Measurements from ENCODE around the gene TMC8. TPM values are rescaled to one million over a fixed set of nuclear protein-coding genes. Genes with fewer than 3 reads are reported as not detected.
A peak's percentile ranks its signal among the peaks of the same experiment; 100 is the strongest.

The TMC8 gene
- polyA plus RNA-seq, 3 donors, result 13.3 to 151 (median 15.1) TPM

GRCh38 chr17:78168242-78168902 is 37.8 kb downstream of the TMC8 start, which contains the start of gene SYNGR2:
SYNGR2 (plus strand) TSS chr17:78168581; CDS start chr17:78168617, 36 bp downstream.
- WGBS (ENCODE audit: insufficient coverage), result under 1% methylated on average over 84 of the region's 84 CpGs
- DNase-seq, result peak; percentile 73 to 78 (median 76)
- H3K27me3 ChIP-seq (ENCODE audit: control insufficient read depth in 2 of 2, insufficient read depth in 2 of 2, low read length in 2 of 2), result no peaks in the 10 kb centered on the region
- Mint-ChIP-seq H3K9me3 (no peaks in the 10 kb centered on the region), H3K4me1 (peaks cover 50% of the 10 kb centered on the region), H3K27ac (peak within 1 kb of the TSS in 5 of 7 donors; percentile 11 to 82 (median 57)), H3K27me3 (ENCODE audit: low read depth in 3 of 3) (peaks cover 0 to 4% (median 1%) of the 10 kb centered on the region in 3 donors), H3K36me3 (peaks cover 22 to 31% of the 10 kb centered on the region in 2 donors), H3K4me3 (peak within 1 kb of the TSS; percentile 84 to 88)
- peaks cover 39% of the 10 kb centered on the region for H3K79me2 ChIP-seq (ENCODE audit: insufficient read depth, low read length)
- peak within 1 kb of the TSS; percentile 27 to 72 for H3K27ac ChIP-seq (ENCODE audit: low read depth in 1 of 2, low read length in 2 of 2)
- TF ChIP-seq CTCF (IDR thresholded peaks at IDR 0.05), result no peak
- H2AFZ ChIP-seq (ENCODE audit: insufficient read depth, low read depth, low read length, poor library complexity, severe bottlenecking), result peak within 1 kb of the TSS; percentile 69
- H3K4me3 ChIP-seq (replicated peaks in 1 of 3; ENCODE audit: low read depth in 2 of 3, low read length in 3 of 3), result peak within 1 kb of the TSS; percentile 85 to 92 (median 86)
- no peaks in the 10 kb centered on the region for H3K9me3 ChIP-seq (replicated peaks in 1 of 2; ENCODE audit: control insufficient read depth in 1 of 2, insufficient read depth in 1 of 2, low read length in 2 of 2)
- peaks cover 48% of the 10 kb centered on the region in 2 donors for H3K4me1 ChIP-seq (ENCODE audit: control insufficient read depth in 1 of 2, insufficient read depth in 2 of 2, low read length in 2 of 2)
- H4K20me1 ChIP-seq (ENCODE audit: insufficient read depth, low read length), result peaks cover 29% of the 10 kb centered on the region
- H3K36me3 ChIP-seq (replicated peaks in 1 of 2; ENCODE audit: control insufficient read depth in 1 of 2, insufficient read depth in 2 of 2, low read length in 2 of 2), result peaks cover 11 to 16% of the 10 kb centered on the region in 2 donors
- peak within 1 kb of the TSS; percentile 76 for H3K4me2 ChIP-seq (replicated peaks; ENCODE audit: extremely low read depth, low read length, poor library complexity, severe bottlenecking)
- H3K9ac ChIP-seq (ENCODE audit: insufficient read depth, low read length, poor library complexity, severe bottlenecking), result peak within 1 kb of the TSS; percentile 86
- intact Hi-C loops (cut with micrococcal nuclease), result no loop called here

GRCh38 chr17:78168903-78169793 is 38.6 kb downstream of the TMC8 start:
- no peak for TF ChIP-seq CTCF (IDR thresholded peaks at IDR 0.05)
- Histone ChIP-seq H3K9me3 (replicated peaks in 1 of 2; ENCODE audit: control insufficient read depth in 1 of 2, insufficient read depth in 1 of 2, low read length in 2 of 2) (no peaks in the 10 kb centered on the region), H3K4me3 (replicated peaks in 1 of 3; ENCODE audit: low read depth in 2 of 3, low read length in 3 of 3) (peak overlapping the region; percentile 85 to 92 (median 86)), H3K79me2 (ENCODE audit: insufficient read depth, low read length) (peaks cover 39% of the 10 kb centered on the region), H3K36me3 (replicated peaks in 1 of 2; ENCODE audit: control insufficient read depth in 1 of 2, insufficient read depth in 2 of 2, low read length in 2 of 2) (peaks cover 11 to 16% of the 10 kb centered on the region in 2 donors), H3K4me2 (replicated peaks; ENCODE audit: extremely low read depth, low read length, poor library complexity, severe bottlenecking) (peak overlapping the region; percentile 76), H3K27me3 (ENCODE audit: control insufficient read depth in 2 of 2, insufficient read depth in 2 of 2, low read length in 2 of 2) (no peaks in the 10 kb centered on the region), H3K27ac (ENCODE audit: low read depth in 1 of 2, low read length in 2 of 2) (peak overlapping the region; percentile 27 to 72), H2AFZ (ENCODE audit: insufficient read depth, low read depth, low read length, poor library complexity, severe bottlenecking) (no peak overlapping the region), H4K20me1 (ENCODE audit: insufficient read depth, low read length) (peaks cover 29% of the 10 kb centered on the region), H3K9ac (ENCODE audit: insufficient read depth, low read length, poor library complexity, severe bottlenecking) (peak overlapping the region; percentile 86), H3K4me1 (ENCODE audit: control insufficient read depth in 1 of 2, insufficient read depth in 2 of 2, low read length in 2 of 2) (peaks cover 56% of the 10 kb centered on the region in 2 donors)
- DNase-seq, result peak in 1 of 3 donors; percentile 41
- Mint-ChIP-seq H3K9me3 (no peaks in the 10 kb centered on the region), H3K27me3 (ENCODE audit: low read depth in 3 of 3) (peaks cover 0 to 2% (median 1%) of the 10 kb centered on the region in 3 donors), H3K4me1 (peaks cover 54% of the 10 kb centered on the region), H3K27ac (peak overlapping the region in 6 of 7 donors; percentile 6 to 82 (median 31)), H3K4me3 (peak overlapping the region; percentile 84 to 88), H3K36me3 (peaks cover 27 to 37% of the 10 kb centered on the region in 2 donors)
- intact Hi-C loops (cut with micrococcal nuclease), result no loop called here
- WGBS (ENCODE audit: insufficient coverage), result 26% methylated on average over 11 of the region's 38 CpGs
